Fibroblast of the aortic adventitia (primary cell): ENCODE data around the gene SMIM28. TPM values are rescaled to one million over a fixed set of nuclear protein-coding genes. Genes with fewer than 3 reads are reported as not detected.
"Not testable (repeated sequence)": the region's sequence is repeated elsewhere in the genome, so short reads cannot be mapped to it uniquely, and the experiment has no call there.

Source experiments
- DNase-seq: peaks from one replicate; pipeline ENCODE4 v3.0.0-alpha.2; 2010; ENCODE audit warnings: low read depth
- H3K4me3 ChIP-seq: 2 replicates; pipeline ENCODE4 v1.5.1; 2011; ENCODE audit warnings: low read depth, mild to moderate bottlenecking, control low read depth, low read length, moderate library complexity
- total RNA-seq: library from RNA; depleted of rRNA; stranded (reverse); fragments of >200 nt; gene quantifications from 2 replicates; pipeline ENCODE4 v1.2.3, GENCODE V29; 2012; ENCODE audit warnings: low replicate concordance
- TF ChIP-seq, protein P1 (sequence below): IDR thresholded peaks from 2 replicates; pipeline ENCODE4 v1.5.1; 2011; ENCODE audit warnings: mild to moderate bottlenecking, low read length, control low read depth, inconsistent platforms; ENCODE audit not compliant: insufficient read depth

SMIM28 gene
- total RNA-seq, 1 donor: not detected

DNA sequence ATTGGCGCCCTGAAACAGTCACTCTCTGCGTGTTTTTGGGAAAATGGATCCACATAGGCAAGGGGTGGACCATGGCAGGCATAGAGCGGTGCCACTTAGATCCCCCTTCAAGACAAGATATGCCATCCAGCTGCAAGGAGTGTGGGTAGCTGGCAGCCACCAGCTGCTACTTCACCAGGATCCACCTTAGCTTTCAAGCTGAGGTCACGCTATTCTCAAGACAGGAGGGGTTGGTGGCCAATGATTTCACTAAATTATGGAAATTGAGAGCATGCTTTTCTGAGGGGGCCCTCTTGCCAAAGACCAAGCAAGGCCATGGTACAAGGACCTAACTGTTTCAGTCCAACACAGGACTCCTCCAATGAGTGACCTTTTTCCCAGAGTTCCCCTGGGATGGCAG lies 42.7 kb downstream of the SMIM28 start:
- H3K4me3 ChIP-seq: no peak overlapping the region
- TF ChIP-seq, protein P1, sequence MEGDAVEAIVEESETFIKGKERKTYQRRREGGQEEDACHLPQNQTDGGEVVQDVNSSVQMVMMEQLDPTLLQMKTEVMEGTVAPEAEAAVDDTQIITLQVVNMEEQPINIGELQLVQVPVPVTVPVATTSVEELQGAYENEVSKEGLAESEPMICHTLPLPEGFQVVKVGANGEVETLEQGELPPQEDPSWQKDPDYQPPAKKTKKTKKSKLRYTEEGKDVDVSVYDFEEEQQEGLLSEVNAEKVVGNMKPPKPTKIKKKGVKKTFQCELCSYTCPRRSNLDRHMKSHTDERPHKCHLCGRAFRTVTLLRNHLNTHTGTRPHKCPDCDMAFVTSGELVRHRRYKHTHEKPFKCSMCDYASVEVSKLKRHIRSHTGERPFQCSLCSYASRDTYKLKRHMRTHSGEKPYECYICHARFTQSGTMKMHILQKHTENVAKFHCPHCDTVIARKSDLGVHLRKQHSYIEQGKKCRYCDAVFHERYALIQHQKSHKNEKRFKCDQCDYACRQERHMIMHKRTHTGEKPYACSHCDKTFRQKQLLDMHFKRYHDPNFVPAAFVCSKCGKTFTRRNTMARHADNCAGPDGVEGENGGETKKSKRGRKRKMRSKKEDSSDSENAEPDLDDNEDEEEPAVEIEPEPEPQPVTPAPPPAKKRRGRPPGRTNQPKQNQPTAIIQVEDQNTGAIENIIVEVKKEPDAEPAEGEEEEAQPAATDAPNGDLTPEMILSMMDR: no peak
- no peak for DNase-seq

DNA sequence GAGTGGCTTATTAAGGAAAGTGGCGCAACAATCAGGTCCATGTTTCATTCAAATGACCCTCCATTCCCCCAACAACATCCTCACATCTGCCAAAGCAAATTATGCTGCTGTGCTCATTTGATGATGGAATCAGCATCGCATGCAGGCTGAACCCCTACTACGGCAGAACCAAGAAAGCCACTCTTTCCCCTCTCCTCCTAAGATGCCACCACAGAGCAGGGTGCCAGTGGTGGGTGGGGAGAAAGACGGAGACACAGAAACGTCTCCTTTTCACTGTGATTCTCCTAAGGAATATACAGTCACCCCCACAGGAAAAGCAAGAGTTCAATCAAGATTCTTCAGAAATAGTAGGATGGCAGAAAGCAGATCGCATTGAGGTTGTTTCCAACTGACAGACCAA lies 43.4 kb downstream of the SMIM28 start:
- TF ChIP-seq, protein P1: no peak
- no peak for DNase-seq
- H3K4me3 ChIP-seq: no peak overlapping the region

DNA sequence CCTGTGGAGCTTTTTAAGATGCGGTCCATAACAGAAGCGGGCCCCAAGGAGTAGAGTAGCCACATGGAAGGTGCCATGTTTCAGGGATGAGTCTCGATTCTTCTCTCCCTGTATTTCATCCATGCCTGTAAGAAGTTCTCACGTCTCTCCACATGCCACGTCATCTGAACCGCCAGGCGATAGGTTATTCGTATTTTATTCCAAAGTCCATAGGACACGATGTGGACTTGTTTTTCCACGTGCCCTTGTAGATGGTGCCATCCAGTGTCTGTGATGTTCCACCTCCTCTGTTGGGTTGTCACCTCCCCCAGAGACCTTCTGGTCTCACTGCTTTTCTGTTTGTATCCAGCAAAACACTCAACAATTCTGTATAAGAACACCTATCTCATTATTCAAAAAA lies 43.9 kb downstream of the SMIM28 start:
- no peak overlapping the region for H3K4me3 ChIP-seq
- TF ChIP-seq, protein P1: no peak
- no peak for DNase-seq

DNA sequence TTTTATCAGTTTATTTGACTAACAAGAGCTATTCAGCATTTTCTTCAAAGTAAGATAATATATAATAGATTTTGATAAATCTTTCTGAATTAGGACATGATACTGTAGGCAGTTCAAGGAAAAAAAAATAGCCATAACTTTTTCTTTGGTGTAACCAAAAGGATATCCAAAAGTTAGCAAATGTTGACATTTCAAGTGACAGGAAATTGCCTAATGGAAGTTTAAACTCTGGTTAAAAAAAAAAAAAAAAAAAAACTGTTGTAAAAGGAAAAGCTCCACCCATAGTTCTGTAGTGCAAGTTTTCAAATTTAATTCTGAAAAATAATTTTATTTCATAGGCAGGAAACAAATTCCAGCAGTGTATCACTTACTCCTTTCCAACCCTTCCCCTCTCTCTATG lies 45.2 kb downstream of the SMIM28 start:
- H3K4me3 ChIP-seq: no peak overlapping the region
- TF ChIP-seq, protein P1: no peak
- no peak for DNase-seq

DNA sequence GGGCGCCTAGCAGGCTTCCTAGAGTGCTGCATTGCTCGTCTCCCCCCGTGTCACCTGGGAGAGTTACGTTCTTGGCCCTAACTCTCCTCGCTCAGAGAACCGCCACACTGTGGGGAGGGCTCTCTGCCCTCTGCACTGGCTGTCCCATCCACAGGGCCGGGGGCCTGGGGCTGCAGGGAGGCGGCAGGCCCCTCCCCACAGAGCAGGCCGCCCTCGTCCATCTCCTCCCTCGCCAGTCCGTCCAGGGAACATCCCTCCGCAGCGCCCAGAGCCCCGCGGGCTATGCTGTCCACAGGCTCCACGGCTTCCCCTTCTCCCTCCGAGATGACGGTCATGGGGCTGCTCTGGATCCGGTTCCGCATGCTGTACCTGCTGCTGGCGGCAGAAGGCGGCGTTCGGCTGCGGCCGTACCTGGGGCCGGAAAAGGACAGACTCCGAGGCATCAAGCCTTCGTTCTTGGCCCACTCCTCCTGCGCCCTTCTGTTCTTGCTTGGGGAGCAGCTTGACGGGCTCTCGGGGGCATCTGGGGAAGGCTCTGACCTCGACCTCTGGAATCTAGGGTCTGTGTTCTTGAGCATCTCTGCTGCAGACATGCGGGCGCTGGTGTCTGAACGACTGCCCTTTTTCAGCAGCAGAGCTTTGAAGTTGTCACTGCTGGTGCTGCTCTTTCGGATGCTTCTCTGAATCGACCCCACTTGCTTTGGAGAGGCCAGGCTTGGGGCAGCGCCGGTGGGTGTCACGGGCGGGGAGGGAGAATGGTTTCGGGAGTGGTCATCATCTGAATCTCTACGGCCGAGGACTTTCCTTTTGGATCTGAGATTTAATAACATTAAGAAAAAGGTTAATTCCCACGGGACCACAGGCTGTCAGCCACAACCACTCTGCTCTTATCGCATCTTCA lies 46.5 kb downstream of the SMIM28 start:
- TF ChIP-seq, protein P1: no peak
- no peak for DNase-seq
- H3K4me3 ChIP-seq: no peak overlapping the region

DNA sequence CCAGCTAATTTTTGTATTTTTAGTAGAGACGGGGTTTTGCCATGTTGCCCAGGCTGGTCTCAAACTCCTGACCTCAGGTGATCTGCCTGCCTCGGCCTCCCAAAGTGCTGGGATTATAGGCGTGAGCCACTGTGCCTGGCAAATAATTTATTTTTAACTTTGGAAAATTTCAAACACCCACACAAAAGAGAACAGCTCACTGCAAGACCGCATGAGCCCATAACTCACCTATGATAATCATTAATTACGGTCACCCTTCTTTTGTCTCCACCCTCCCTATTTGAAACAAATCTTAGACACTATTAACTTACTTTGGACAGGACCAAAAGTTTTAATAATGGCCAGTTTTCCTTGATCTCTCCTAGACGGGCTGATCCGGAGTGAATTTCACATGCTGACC lies 47.6 kb downstream of the SMIM28 start:
- DNase-seq, H3K4me3 ChIP-seq: not testable (repeated sequence)

DNA sequence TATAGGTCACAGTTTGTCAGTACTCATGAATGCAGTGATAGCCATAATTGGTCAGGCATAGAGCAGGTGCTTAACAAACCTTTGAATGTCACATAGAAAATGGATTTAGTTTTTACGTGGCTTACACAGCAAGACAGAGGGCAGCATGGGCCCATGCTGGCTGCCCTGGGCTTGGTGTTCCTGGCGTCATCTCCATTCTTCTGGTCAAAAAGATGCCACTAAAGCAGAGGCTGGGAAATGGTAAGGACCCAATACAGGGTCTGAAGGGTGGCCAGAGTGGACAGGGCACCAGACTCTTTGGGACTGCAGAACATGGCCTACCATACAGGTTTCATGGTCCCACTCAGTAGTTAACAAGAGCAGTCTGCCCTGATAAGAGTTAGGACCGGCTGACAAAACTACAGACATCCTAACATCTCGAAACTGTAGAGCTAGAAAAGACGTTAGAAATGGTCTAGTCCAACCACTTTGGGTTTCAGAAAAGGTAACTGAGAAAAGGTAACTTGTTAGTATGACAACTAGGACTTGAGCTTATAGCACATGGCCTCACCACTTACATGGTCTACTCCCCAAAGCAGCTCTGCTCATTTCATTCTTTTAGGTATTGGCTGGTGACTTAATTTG lies 48.9 kb downstream of the SMIM28 start:
- DNase-seq: no peak
- H3K4me3 ChIP-seq: no peak overlapping the region
- TF ChIP-seq, protein P1: no peak
